NCI-H146 treated with DMSO at 0.1 percent for 48 hours (cell line): ENCODE results near the gene SLC10A7.
"Not testable (repeated sequence)": the region's sequence is repeated elsewhere in the genome, so short reads cannot be mapped to it uniquely, and the experiment has no call there.

Experiments used
- DNase-seq: peaks from one replicate; lab custom pipeline; 2025; ENCODE audit not compliant: unreplicated experiment; lab: John Stamatoyannopoulos, UW

SLC10A7 gene

DNA sequence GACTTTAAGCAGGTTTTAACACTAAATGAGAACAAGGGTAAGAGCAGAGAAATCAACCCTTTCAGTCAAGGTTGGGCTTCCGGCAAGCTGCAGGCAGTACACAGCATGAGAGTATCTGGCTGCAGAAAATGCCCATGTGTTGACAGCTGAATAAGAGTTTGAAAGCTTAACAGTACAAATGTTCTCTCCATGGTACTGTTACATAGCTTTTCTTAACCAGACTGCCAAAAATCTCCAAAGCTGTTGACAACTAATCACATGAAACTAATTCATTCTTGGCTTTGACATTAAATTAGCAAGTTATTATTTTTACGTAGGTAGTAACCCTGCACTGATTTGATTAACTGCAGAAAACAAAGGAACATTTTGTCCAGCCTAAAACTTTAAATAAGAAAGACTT is 153.5 kb downstream of the SLC10A7 start:
- no peak for DNase-seq

DNA sequence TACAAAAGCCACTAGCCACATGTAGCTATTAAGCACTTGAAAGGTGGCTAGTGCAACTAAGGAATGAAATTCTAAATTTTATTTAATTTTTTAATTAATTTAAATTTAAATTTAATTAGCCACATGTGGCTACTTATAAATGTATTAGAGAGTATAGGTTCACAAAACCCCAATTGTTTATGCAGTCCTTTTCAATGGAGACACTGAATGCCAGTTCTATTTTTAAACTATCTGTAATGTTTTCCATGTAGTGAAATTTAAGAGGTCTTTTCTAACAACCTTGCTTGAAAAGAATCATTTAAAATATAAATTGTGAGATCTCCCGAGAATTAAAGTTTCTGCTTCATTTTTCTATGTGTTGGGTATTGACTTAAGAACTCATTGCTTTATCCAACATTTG is 154.4 kb downstream of the SLC10A7 start:
- no peak for DNase-seq

DNA sequence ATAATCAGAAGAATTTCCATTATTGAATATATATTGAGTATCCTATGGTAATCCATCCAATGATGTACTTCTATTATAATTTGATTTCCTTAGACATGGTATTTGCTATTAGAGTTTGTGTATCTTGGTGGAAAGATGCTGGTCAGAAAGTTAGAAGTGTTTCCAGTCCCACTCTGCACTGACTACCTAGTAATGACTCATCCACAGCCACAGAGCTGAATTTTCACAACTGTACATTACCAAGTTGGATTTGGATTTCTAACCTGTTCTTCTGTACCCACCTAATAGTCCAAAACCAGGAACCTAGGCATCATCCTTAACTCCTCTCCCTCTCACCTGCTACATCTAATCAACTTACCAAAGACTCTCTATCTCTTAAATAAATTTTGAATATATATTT is 162.0 kb downstream of the SLC10A7 start:
- DNase-seq, result no peak

DNA sequence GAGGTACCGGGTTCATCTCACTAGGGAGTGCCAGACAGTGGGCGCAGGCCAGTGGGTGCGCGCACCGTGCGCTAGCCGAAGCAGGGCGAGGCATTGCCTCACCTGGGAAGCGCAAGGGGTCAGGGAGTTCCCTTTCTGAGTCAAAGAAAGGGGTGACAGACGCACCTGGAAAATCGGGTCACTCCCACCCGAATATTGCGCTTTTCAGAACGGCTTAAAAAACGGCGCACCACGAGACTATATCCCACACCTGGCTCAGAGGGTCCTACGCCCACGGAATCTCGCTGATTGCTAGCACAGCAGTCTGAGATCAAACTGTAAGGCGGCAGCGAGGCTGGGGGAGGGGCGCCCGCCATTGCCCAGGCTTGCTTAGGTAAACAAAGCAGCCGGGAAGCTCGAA is 171.6 kb downstream of the SLC10A7 start:
- DNase-seq, result not testable (repeated sequence)

DNA sequence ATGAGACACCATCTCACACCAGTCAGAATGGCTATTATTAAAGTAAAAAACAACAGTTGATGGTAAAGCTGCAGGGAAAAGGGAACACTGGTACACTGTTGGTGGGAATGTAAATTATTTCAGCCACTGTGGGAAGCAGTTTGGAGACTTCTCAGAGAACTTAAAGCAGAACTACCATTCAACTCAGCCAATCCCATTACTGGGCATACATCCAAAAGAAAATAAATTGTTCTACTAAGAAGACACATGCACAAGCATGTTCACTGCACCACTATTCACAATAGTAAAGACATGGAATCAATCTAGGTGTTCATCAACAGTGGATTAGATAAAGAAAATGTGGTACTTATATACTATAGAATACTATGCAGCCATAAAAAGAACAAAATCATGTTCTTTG is 172.4 kb downstream of the SLC10A7 start:
- no peak for DNase-seq

DNA sequence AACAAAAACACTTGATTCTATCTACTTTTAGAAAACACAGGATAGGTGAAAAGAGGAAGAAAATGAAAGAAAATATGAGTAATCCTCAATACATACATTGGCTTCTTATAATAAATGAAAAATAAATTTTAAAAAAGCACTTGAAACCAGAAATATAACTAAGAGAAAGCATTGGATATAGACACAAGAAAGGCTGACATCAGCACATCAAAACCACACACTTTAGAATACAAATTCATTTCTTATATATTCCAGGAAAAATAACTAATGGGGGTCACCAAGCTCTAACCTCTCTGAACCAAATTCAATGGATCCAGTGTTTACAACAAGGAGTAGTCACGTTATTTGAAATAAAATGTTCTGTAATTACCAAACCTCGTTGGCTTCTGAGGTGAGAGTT is 173.9 kb downstream of the SLC10A7 start:
- DNase-seq, result no peak

DNA sequence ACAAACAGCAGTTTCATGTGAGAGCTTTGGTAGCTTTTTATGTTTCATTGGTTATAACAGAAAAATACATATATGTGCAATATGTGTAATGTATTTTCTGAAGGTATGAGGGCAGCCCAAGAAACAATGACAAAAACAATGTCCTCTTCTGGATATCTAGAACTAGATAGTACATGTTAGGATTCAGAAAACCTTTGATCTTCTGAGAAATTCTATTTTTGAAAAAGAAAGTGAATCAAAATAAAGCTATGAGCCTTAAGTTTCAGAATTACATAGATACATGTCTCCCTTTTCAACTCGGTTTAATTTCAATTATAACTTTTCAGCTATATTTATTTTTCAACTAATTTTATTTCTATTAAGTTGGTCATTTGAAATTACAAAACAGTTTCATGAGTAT is 175.5 kb downstream of the SLC10A7 start:
- no peak for DNase-seq

DNA sequence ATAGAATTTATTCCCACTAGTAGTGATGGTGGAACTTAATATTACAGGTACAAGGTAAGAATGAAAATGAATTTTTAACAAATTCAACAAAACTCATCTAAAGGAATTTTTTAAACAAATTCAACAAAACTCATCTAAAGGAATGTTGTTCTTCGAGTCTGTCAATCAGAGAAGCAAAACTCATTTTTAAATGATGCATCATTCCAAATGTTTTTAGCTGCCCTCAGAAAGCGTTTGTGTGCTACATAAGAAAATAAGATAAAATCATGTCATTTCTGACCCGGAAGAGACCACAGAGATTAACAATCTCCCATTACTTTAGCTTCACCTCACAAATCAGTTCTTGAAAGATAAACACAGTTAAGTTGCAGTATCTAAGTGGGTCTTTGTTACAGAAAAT is 178.0 kb downstream of the SLC10A7 start:
- no peak for DNase-seq

DNA sequence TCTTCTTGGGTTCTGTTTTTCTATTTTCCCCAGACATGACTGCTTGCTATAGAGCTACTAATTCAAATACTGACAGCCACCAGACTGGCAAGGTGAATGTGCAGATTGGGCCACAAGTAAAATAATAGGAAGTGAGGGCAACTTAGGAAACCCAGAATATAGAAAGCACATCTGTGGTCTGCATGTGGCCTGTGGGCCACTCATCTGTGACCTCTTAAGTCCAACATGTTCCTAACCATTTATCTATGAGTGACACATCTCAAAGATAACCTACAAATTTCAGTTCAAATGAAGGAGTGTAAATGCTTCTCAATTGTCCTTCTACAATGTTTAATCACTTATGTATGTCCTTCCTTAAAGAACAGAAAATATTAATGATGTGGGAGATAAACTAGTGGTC is 178.5 kb downstream of the SLC10A7 start:
- no peak for DNase-seq

DNA sequence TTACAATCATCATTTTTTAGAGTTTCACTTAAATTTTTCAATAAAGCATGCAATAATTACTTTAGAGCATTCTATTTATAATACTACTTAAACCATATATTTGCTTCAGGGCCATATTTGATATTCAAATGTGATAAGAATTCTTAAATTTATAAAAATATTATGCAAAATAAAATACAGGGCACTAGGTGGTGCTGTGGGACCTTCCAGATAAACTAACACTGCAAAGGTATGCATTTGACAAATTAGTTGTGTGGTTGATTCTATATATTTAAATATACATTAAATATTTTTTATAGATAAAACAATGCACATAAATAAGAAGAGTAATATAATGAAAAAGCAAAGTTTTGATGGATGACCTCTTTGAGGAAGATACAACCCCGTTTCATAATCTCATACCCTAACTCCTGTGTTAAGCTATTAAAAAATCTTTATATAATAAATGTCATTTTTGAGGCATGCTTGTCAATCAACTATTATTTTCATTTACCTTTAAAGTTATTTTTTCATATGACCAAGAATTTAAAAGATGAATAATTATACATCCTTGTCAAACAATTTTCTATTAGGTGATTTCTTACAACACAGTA is 179.0 kb downstream of the SLC10A7 start:
- no peak for DNase-seq

DNA sequence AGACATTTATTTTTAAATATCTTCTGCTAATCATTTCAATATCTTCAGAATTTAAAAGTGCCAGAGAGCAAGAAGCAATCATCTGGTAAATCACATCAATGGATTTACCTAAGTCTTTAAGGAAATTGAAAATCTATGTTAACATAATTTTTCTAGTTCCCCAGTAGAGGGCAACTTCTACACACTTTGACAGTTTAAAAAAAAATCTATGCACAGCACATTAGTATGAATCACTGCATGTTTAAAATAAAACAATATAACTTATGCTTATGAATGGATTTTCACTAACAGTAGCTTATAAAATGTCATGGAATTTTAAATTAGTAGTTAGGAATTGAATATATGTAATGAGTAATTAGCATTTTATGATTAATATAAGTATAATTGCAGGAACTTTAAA is 180.9 kb downstream of the SLC10A7 start:
- no peak for DNase-seq

DNA sequence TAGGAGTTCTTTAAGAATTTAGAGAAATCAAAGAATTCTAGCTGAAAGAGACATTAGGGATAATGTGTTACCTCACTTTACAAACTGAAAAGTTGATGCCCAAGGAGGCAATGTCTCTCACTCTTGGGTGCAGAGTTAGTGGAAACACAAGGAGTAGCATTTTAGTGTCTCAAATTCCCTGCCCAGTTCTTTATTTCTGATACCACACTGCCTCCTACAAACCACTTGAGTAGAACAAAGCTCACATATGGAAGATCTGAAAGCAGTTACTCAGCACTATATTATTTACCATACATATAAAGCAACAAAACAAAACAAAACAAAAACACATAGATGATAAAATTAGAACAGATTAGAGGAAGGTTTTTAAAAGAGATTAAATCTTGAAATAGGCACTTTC is 183.2 kb downstream of the SLC10A7 start:
- DNase-seq, result no peak

DNA sequence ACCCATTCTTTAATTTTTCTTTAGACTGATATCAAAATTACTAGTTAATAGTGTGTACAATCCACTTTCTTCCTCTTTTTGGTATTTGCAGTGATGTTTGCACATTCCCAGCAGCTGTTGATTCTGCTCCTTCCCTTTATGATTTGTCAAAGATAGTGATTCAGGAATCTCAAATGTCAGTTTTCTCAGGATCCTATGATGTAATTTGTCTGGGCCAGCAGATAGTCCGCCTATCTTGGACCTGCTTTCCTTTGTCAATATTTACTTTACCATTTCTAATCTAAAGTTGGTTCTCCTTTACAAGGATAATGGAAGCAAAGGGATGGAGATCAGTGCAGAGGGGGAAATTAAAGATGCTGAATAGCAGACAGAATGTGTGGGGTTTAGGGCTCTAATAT is 185.3 kb downstream of the SLC10A7 start:
- no peak for DNase-seq

DNA sequence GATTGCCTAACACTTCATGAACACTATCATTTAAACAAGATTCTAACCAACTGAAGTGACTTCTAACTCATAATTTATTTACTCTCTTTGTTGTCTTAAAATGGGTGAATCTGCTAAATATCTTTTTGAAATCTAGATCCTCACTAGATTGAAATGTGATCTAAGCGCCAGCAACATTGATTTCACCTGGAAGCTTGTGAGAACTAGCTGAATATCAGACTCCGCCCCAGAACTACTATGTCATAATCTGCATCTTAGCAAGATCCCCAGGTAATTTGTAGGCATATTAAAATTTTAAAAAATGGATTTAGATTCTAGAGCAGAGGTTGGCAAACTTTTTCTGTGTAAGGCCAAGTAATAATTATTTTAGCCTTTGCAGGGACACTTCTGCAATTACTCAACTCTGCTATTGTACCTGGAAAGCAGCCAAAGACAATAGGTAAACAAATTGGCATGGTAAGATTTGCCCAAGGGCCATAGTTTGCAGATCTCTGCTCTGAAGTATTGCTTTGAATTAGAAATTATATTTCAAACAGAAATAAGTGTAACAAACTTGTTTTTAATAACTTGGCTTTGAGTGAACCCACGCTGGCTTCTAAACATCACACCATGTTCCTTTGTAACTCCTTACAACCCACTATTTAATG is 185.9 kb downstream of the SLC10A7 start:
- no peak for DNase-seq

DNA sequence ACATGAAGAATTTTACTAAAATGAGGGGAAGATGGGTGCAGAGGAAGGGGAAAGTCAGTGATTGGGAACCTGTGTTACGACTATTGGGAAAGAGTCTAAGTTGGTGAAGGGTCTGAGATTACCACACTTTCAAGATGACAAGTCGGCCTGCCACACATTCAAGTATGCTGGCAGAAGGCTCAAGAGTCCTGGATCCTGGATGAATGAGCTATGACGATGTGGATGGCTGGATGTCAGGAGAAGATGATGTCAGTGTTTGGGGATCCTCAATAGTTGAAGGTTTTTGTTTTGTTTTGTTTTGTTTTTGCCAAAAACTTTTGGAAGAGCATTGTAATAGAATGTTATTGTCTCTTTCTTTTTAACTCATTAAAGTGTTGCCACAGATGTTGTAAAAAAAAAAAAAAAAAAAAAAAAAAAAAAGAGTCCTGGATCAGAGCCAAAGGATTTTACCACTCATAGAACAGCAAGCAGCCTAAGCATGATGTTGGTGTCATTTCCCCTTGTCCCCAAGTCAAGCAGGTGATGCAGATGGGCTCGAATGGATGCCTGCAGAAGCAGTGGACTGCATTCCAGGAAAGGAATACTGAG is 186.8 kb downstream of the SLC10A7 start:
- no peak for DNase-seq

DNA sequence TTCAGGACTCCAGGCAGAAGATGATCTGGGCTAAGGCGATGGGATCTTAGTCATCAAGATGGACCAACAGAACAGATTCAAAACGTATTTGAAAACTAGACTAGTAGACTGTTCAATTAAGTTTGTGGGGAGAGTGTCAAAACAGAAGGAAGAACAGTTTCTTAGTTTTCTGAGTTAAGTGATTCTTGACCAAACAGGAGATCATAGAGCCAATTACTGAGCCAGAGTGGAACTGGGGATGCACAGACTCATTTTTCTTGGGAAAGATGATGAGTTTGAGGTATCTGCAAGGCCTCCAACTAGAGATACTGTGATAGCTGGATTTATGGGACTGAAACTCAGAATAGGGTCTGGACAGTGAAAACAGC is 187.9 kb downstream of the SLC10A7 start:
- no peak for DNase-seq

DNA sequence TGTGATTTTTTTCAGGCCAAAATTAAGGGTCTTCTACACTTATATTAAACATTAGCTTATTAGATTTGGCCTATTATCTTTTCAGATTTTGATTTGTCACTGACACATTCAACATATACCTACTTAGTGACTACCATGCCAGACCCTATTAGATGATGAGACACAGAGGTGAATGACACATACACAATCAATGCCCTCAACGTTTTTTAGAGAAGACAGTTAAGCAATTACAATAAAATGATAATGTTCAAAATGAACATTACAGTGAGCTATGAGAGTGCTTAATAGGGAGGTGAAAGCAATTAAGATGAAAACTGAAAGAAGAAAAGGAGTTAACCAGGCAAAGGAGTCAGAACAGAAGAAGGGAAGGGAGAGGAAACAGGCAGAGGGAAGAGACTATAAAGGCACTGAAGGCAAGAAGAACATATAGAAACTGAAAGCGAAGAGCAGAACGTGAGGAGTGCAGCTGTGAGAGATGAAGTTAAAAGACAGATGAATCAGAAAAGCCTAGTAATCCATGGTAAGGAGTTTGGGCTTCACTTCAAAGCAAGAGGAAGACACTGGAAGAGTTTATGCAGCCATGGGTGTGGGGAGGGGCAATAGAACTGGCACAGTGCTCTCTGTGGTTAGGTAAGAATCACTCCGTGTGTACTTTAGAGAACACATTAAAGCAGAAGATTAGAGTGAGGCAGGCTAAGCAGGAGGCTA is 188.4 kb downstream of the SLC10A7 start:
- no peak for DNase-seq

DNA sequence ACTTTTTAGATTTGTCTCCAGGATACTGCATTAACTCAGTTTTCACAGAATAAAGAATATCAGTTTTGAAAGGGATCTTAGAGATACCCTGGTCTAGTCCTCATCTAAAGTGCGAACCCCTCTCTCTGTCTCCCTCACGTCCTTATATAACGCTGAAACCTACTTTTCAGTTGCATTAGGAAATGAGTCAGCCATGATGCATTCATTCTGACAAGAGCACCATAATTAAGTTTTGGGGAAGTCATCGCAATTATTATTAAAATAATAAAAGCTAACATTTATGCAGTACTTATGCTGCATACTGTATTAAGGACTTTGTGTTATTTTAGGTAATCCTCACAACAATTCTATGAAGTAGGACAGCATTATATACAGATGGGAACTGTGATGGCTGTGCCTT is 191.3 kb downstream of the SLC10A7 start:
- no peak for DNase-seq

DNA sequence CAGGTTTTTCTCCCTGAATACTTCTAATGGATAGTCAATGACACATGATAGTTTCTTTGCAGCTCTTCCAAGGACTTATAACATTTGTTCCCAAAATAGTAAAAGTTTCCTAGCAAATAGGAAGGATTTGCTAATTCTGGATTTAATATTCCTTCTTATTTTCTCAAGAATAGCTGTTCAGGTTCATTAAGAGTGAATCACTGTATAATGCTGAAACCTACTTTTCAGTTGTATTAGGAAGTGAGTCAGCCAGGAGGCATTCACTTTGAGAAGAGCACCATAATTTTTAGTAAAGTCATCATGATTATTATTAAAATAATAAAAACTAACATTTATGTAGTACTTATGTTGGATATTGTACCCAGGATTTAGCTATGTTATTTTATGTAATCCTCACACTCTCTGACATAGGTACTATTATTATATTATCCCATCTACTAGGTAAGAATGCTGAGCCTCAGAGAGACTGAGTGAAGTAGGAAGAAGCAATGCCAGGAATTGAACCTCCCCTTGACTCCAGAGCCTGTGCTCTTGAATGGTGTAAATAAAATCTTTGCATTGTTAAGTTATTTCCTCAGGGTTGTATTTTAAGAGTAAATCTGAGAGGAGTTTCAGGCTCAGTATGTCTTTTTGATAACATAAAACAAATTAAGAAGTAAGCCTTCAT is 192.6 kb downstream of the SLC10A7 start:
- DNase-seq, result no peak

DNA sequence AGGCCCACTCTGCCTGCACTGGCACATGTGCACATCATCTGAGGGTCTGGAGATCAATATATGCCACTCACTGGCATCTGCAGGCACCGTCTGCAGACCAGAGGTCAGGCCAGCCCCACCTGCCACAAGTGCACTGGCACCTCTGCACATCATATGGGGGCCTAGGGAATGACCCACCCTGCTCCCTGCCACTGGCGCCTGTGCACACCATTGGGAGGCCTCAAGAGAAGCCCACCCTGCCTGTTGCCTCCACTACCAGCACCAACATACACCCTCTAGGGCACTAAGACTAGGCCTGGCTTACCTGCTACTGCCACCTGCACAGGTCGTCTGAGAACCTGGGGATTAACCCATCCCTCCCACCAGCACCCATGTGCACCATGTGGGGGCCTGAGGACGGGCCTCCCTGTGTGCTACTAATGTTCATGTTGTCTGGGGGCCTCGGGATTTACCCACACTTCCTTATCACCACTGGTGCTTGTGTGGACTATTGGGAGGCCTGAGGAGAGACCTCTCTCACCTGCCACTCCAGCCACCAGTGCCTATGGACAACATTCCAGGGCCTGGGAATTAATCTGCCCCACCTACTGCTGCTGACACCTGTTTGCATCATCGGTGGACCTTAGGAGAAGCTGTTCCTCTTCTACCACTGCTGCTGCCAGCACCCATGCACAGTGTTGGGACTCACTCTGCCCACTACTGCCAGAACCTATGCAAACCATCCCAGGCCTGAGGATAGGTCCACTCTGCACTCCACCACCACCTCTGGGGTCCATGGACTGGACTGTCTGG is 193.7 kb downstream of the SLC10A7 start:
- DNase-seq, result no peak

DNA sequence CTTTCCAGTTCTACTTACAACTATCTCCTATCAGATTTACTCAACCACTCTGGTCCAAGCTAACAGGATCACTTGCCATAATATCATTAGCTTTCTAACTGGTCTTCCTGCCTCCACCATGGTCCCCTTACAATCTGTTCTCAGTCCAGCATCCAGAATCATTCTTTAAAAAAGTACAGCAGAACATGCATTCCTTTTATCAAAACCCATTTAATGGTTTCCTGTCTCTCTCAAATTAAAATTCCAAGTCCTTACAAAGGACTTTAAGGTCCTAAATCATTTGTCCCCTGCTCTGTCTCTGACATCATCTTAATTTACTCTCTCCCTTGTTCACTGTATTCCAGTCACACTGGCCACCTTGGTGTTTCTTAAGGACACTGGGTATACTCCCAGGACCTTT is 202.8 kb downstream of the SLC10A7 start:
- DNase-seq, result no peak
